NCI-H2107 treated with DMSO at 0.1 percent for 48 hours (cell line): ENCODE measurements around the gene CCND3.
"Not testable (repeated sequence)": the region's sequence is repeated elsewhere in the genome, so short reads cannot be mapped to it uniquely, and the experiment has no call there.

ENCODE experiments used
- DNase-seq: peaks from one replicate; lab custom pipeline; 2025; ENCODE audit not compliant: unreplicated experiment; lab: John Stamatoyannopoulos, UW

The CCND3 gene

GRCh38 chr6:41954668-41955067 lies 13.1 kb upstream of the CCND3 start:
- no peak for DNase-seq

- no peak for DNase-seq
Measured at GRCh38 chr6:41947581-41948220, 6.1 kb upstream of the CCND3 start.

GRCh38 chr6:41943456-41943855 lies 1.8 kb upstream of the CCND3 start:
- no peak for DNase-seq

GRCh38 chr6:41942882-41943281 lies 1.3 kb upstream of the CCND3 start:
- not testable (repeated sequence) for DNase-seq

DNA sequence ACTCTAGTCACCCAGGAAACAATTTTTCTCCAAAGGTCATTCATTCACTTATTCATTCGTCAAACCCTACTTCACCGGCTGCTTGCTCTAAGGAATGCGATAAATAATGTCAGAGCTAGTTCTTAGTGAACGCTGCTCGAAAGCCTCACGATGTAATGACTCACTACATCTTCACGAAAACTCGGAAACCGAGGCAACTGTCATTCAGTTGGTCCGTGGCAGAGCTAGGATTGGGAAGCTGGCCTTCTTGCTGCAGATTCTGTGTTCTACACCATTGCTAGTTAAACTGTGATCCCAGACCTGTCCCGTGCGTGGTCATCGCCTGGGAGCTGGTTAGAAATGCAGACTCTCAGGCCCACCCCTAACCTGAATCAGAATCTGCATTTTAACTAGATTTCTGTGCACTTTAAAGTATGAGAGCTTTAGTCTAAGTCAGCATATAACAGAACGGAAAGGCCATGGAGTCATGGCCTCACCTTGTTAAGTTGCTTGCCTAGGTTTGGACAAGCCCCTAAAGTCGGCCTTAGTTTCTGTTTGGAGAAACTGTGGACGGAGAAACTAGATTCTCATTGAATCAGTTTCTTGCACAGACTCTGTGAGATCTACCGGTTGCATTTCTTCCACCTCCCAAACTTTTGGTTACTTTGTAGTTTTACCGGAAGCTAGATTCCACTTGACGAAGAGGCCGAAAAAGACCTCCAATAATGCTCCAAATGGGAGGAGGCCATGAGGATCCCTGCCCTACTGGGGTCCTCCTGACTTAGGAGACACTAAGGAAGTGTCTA lies 651 bp upstream of the CCND3 start:
- DNase-seq = no peak

GRCh38 chr6:41940759-41941279 lies 789 bp downstream of the CCND3 start:
- peak; percentile 0 for DNase-seq

DNA sequence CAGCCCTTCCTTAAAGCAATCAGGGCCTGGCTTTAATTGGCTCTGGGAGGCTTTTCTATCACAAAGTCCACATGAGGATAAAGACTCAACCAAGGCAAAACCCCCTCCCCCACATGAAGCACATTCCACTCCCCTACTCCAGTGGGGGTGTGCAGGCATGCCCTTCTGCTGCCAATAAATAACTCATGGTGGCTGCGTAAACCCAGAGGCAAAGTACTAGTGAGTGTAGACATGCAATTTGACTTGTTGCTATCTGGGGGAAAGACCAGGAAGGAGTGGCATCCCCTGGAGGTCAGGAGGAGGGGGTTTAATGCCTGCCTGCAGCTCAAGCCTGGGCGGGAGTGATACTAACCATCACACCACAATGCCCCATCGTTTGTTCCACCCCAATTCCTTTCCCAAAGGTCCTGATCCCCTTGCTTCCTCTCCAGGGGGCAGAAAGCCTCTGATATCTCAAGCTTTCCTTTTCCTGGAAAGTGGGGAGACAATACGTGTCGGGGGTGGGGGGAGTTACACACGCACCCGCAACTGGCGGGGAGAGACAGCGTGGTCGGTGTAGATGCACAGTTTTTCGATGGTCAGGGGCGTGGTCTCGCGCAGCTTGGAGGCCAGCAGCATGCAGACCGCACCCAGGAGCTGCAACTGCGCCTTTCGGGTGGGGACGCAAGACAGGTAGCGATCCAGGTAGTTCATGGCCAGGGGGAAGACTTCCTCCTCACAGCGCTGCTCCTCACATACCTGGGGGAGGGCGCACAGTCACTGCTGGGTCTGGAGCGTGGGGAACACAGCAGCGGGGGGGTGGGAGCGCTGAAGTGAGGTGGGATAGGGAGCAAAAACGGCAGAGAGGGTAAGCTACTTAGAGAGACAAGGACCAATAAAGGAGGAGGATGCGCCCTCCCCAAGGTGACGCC lies 1.5 kb downstream of the CCND3 start:
- no peak for DNase-seq

- DNase-seq = no peak
Measured at GRCh38 chr6:41939176-41939847, 2.3 kb downstream of the CCND3 start.

GRCh38 chr6:41938590-41939175 lies 2.9 kb downstream of the CCND3 start:
- DNase-seq = no peak

DNA sequence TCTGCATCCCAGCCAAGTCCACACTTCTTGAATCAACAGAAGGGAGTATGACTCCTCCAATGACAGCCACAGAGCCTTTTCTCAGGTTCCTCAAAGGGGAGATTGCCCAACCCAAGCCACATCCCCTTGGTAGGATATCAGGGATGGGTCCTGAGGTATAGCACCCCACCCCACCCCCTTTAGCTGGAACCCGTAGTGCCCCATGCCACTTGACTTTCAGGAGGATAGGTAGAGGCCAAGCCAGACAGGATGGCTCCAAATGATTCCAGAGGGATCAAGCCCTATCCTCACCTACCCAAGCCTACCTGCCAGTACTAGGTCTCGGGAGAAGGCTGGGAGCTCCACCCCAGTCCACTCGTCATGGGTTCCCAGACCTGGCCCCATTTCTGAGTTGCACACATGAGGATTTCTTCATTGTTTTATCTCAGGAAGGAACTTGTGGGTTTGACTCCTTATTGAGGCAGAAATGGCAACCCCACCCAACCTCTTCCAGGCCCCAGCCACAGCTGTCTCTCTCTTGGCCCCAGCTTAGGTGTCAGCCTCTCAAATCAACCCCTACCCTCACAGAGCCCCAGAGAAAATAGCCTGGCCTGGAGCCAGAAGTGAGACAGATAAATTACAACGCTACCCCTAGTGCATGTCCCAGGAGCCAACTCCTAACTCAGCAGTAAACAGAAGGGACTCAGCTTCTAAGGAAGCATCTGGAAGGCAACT lies 3.6 kb downstream of the CCND3 start:
- no peak for DNase-seq

DNA sequence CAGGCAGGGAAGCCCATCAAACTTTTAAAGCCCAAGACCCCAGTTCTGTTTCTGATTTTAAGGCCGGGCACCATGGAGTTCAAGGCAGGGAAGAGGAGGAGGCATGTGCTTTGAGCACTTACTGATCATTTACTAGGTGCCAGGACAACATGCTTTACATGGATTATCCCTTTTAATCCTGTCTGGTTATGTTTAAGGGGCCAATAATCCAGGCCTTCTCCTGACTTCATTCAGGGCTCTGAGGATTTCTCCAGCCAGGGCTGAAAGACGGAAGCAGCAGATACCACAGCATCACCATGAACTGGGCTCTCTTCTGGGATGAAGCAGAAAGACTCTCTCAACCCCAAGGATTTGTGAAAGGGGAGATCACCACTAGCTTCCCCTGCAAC lies 4.1 kb downstream of the CCND3 start:
- DNase-seq = no peak

GRCh38 chr6:41936073-41936837 lies 5.4 kb downstream of the CCND3 start:
- DNase-seq = peak; percentile 10

- DNase-seq = no peak
Measured at GRCh38 chr6:41935685-41936072, 5.9 kb downstream of the CCND3 start.

DNA sequence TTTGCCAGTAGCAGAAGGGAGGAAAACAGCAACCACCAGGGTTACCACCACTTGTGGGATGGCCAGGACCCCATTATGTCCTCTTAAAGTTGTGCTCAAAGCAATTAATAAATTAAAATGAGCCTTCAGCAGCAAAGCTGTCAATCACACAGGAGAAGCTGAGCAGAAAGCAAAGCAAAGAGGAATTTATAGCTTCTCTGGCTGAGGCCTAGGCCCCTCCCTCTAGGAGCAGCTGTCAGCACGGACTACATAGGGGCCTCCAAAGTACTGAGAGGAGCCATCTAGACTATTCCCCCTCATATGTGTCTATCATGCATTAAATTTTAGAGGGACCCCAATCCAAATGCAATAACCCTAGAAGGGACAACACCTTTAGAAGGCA lies 6.4 kb downstream of the CCND3 start:
- no peak for DNase-seq

GRCh38 chr6:41934278-41935192 lies 7.1 kb downstream of the CCND3 start:
- no peak for DNase-seq

GRCh38 chr6:41932378-41932777 lies 9.2 kb downstream of the CCND3 start:
- DNase-seq = no peak

DNA sequence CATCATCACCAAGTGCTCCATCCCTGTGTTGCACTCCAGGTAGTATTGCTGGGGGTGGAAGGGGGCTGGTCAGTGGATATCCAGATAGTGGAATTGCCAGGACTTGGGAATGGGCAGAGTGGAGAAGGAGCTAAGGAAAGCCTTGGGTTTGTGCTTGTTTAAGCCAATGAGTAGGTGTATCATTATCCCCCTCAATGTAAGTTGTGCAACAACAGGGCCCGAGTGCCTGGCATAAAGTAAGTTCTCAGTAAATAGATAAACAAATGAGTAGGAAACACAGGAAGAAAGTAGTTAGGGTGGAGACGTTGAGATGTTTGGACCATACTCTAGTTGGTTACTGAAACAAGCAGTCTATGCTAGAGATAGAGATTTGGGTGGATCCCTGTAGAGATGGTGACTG lies 9.8 kb downstream of the CCND3 start:
- DNase-seq = no peak

- DNase-seq = no peak
Measured at GRCh38 chr6:41929924-41930323, 11.7 kb downstream of the CCND3 start.
